Spleen (tissue), 11 donors: ENCODE results near the gene TMC7. TPM values are rescaled to one million over a fixed set of nuclear protein-coding genes. Genes with fewer than 3 reads are reported as not detected.

Experiments used
- DNase-seq: peaks from one replicate; pipeline ENCODE4 v3.0.0-alpha.2; 2020
- H3K27ac ChIP-seq, 8 donors: fragments of 200-600 bp; sonication (generic) in 7 of 8; 1 replicate in 4 of 8; 2 replicates in 4 of 8; pipeline versions ENCODE4 v1.5.0 to v1.8.0; 2016 to 2021; ENCODE audit warnings: inconsistent platforms in 4 of 8, mild to moderate bottlenecking in 4 of 8, moderate library complexity in 1 of 8
- H3K27me3 ChIP-seq, 7 donors: fragments of 200-600 bp; sonication (generic) in 6 of 7; replicated peaks in 1 of 7; 1 replicate in 4 of 7; 2 replicates in 3 of 7; pipeline versions ENCODE4 v1.5.0 to v1.8.0; 2016 to 2021; ENCODE audit warnings: inconsistent platforms in 3 of 7, mild to moderate bottlenecking in 1 of 7
- H3K36me3 ChIP-seq, 6 donors: fragments of 200-600 bp; sonication (generic) in 5 of 6; 1 replicate in 4 of 6; 2 replicates in 2 of 6; pipeline versions ENCODE4 v1.5.0 to v1.8.0; 2016 to 2021; ENCODE audit warnings: inconsistent platforms in 2 of 6
- H3K4me1 ChIP-seq, 6 donors: fragments of 200-600 bp; sonication (generic) in 5 of 6; 1 replicate in 3 of 6; 2 replicates in 3 of 6; pipeline versions ENCODE4 v1.5.0 to v1.8.0; 2016 to 2021; ENCODE audit warnings: inconsistent platforms in 3 of 6
- H3K4me3 ChIP-seq, 8 donors: fragments of 200-600 bp; sonication (generic) in 7 of 8; 1 replicate in 4 of 8; 2 replicates in 4 of 8; pipeline versions ENCODE4 v1.5.0 to v1.8.0; 2016 to 2021; ENCODE audit warnings: inconsistent platforms in 4 of 8, mild to moderate bottlenecking in 4 of 8, moderate library complexity in 2 of 8
- H3K9me3 ChIP-seq, 8 donors: fragments of 200-600 bp; sonication (generic) in 7 of 8; 1 replicate in 4 of 8; 2 replicates in 4 of 8; pipeline versions ENCODE4 v1.5.0 to v1.8.0; 2016 to 2021; ENCODE audit warnings: inconsistent platforms in 4 of 8
- POLR2A ChIP-seq, 3 donors: fragments of 450-650 bp; IDR thresholded peaks; one replicate each; pipeline ENCODE4 v1.5.1; 2017; ENCODE audit warnings: antibody characterized with exemption in 3 of 3, mild to moderate bottlenecking in 1 of 3
- POLR2AphosphoS5 ChIP-seq, 3 donors: sonication (generic); formaldehyde crosslinking; IDR thresholded peaks; one replicate each; pipeline ENCODE4 v1.5.1; 2017; ENCODE audit warnings: antibody characterized with exemption in 3 of 3
- WGBS, 5 donors: extraction: QIAGEN DNeasy Blood & Tissue Kit in 3 of 5; methylation state at CpG; one replicate each; pipeline versions ENCODE4 v1.1.5 to v1.1.7; 2013 to 2018; 5-methylcytosine and 5-hydroxymethylcytosine counted together
- intact Hi-C: fragments of 100-400 bp; cut with DNase I; formaldehyde crosslinking; loops from one replicate; pipeline ENCODE4 v1.15.0; 2023; ENCODE audit warnings: low total_unique reads
- polyA plus RNA-seq, 3 donors: library from polyadenylated mRNA; stranded (reverse); fragments of 200-250 nt; gene quantifications; one replicate each; pipeline ENCODE4 v1.2.1, GENCODE V29; 2013
- total RNA-seq, 7 donors: library from RNA; depleted of rRNA in 3 of 7; stranded (reverse); fragments of >200 nt in 3 of 7; fragmentation: NEBNext Ultra II Directional in 4 of 7; extraction: Animal tissue kit (Norgen Biotek cat#: 25700) in 4 of 7; gene quantifications; one replicate each; pipeline versions ENCODE4 v1.1.0 to v1.2.1, GENCODE V29; 2016 to 2021
- TF ChIP-seq, protein P1 (sequence below), 11 experiments: fragments of 200-600 bp in 7 of 11; fragments of 450-650 bp in 4 of 11; sonication (generic) in 4 of 11; IDR thresholded peaks in 8 of 11; conservative IDR thresholded peaks in 3 of 11; 1 replicate in 7 of 11; 2 replicates in 4 of 11; pipeline versions ENCODE4 v1.4.0 to v1.8.0; 2016 to 2021; ENCODE audit warnings: antibody characterized with exemption in 11 of 11, inconsistent platforms in 4 of 11, mild to moderate bottlenecking in 1 of 11
- donor health status: healthy with polysubstance abuse.
- donor health status: DM: no; HTN: no; CAD: no; lungs with moderate emphysema.
- donor health status: DM: no; HTN: no; CAD: no.
- donor health status: Bipolar disorder and iron deficiency.
- donor health status: healthy.
- donor health status: DM: no; HTN: no; CAD: no.
- donor health status: DM: yes; HTN: yes; CAD: no.

The TMC7 gene
- total and polyA plus RNA-seq, 10 donors: 0.15 to 0.60 (median 0.37) TPM

DNA sequence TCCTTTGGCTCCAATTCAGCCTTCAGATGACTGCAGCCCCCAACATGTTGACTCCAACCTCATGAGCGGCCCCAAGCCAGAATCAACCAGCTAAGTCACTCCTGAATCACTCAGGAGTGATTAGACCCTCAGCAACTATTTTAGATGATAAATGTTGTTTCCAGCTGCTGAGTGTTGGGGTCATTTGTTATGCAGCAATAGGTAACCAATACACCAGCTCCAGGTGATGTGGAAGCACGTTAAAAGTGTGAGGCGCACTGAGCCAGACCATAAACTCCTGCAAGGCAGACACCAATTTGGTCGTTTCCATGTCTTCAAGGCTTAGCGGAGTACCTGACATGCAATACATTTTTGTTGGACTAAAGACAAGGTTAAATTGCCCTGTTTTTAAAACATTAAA lies 101.1 kb downstream of the TMC7 start:
- H3K4me3 ChIP-seq: no peak overlapping the region
- H3K9me3 ChIP-seq: peaks cover 0 to 9% (median 5%) of the 10 kb centered on the region in 8 donors
- 88 to 95% (median 89%) methylated on average over 5 of the region's 5 CpGs for WGBS, 5 donors
- intact Hi-C loops: loop anchor here (5.0 to 10.0 kb wide), 2 partner anchors 90 to 417 kb away; no protein-coding TSS in a partner anchor
- H3K27ac ChIP-seq: no peak overlapping the region
- DNase-seq: no peak
- peaks cover 0 to 24% (median 10%) of the 10 kb centered on the region in 6 donors for H3K36me3 ChIP-seq
- H3K4me1 ChIP-seq: peaks cover 6 to 17% (median 12%) of the 10 kb centered on the region in 6 donors
- TF ChIP-seq, protein P1, sequence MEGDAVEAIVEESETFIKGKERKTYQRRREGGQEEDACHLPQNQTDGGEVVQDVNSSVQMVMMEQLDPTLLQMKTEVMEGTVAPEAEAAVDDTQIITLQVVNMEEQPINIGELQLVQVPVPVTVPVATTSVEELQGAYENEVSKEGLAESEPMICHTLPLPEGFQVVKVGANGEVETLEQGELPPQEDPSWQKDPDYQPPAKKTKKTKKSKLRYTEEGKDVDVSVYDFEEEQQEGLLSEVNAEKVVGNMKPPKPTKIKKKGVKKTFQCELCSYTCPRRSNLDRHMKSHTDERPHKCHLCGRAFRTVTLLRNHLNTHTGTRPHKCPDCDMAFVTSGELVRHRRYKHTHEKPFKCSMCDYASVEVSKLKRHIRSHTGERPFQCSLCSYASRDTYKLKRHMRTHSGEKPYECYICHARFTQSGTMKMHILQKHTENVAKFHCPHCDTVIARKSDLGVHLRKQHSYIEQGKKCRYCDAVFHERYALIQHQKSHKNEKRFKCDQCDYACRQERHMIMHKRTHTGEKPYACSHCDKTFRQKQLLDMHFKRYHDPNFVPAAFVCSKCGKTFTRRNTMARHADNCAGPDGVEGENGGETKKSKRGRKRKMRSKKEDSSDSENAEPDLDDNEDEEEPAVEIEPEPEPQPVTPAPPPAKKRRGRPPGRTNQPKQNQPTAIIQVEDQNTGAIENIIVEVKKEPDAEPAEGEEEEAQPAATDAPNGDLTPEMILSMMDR (IDR thresholded peaks at IDR 0.05 in 8 of 11, conservative IDR thresholded peaks at IDR 0.05 in 3 of 11): no peak
- no peak for TF ChIP-seq POLR2AphosphoS5 (IDR thresholded peaks at IDR 0.05)
- no peak for TF ChIP-seq POLR2A (IDR thresholded peaks at IDR 0.05)
- H3K27me3 ChIP-seq: peaks cover 0 to 21% (median 0%) of the 10 kb centered on the region in 7 donors

DNA sequence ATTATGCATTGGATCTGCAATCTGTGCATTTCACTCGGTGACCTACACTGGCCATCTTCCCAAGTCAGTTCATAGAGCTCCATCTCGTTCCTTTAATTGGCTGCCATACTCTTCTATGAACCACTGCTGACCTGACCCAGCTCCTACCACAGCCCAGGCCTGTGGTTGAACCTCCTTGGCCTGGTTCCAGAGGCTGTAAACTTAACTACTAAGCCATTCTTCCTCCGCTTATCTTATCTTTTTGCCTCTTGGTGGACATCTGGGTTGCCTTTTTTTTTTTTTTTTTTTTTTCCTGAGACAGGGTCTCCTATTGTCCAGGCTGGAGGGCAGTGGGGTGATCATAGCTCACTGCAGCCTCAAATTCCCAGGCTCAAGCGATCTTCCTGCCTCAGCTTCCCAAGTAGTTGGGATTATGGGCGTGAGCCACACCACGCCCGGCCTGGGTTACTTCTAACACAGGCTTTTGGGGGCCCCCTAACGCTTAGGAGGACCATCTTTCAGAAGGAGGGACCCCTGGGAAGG lies 102.0 kb downstream of the TMC7 start:
- no peak for DNase-seq
- H3K4me1 ChIP-seq: peaks cover 6 to 17% (median 12%) of the 10 kb centered on the region in 6 donors
- H3K36me3 ChIP-seq: peaks cover 0 to 17% (median 10%) of the 10 kb centered on the region in 6 donors
- TF ChIP-seq POLR2A (IDR thresholded peaks at IDR 0.05) (no peak), POLR2AphosphoS5 (IDR thresholded peaks at IDR 0.05) (no peak)
- TF ChIP-seq, protein P1 (IDR thresholded peaks at IDR 0.05 in 8 of 11, conservative IDR thresholded peaks at IDR 0.05 in 3 of 11): no peak
- H3K4me3 ChIP-seq: peak overlapping the region in 2 of 8 donors; percentile 30 to 63
- intact Hi-C loops: loop anchor here (2.0 to 10.0 kb wide), 3 partner anchors 89 to 417 kb away; no protein-coding TSS in a partner anchor
- H3K27me3 ChIP-seq: peaks cover 0 to 21% (median 0%) of the 10 kb centered on the region in 7 donors
- peaks cover 0 to 6% (median 4%) of the 10 kb centered on the region in 8 donors for H3K9me3 ChIP-seq
- 29 to 46% (median 38%) methylated on average over 8 of the region's 8 CpGs for WGBS, 5 donors
- H3K27ac ChIP-seq: no peak overlapping the region

DNA sequence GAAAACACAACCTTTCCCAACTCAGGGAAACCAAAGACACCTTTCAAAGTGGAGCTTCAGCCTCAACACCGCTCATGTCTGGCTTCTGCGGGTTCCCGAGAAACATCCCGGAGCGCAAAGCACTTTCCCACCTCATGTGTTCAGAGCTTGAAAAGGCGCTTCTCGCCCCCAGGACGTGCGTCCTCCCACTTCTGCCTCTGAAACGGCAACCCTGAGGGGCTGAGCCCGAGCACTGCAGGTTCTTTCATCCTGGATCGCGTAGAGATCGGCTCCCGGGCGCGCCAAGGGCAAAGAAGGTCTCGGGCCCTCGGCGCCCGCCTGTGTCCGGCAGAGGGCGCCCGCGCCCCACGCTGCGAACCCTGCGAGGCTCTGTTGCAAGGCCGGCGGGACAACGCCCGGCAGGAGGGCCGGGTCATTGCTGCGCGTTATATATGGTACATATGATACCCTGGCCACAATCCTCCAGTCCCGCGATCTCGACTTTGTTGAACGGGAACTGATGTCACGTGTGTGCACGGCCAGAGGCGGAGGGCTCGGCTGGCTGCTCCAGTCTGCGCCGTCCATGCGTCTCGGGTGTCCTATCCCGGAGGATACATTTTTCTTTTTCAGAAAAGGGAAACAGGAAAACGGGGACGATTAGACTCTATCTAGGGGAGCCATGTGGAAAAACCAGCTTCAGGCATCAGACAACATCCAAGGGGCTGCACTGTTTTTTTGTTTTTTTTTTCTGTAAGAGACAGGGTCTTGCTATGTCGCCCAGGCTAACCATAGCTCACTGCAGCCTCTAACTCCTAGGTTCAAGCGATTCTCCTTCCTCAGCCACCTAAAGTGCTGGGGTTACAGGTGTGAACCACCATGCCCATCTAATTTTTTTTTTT lies 102.8 kb downstream of the TMC7 start:
- TF ChIP-seq POLR2AphosphoS5 (IDR thresholded peaks at IDR 0.05) (peak; percentile 59 to 83 (median 61)), POLR2A (IDR thresholded peaks at IDR 0.05) (no peak)
- TF ChIP-seq, protein P1 (IDR thresholded peaks at IDR 0.05 in 8 of 11, conservative IDR thresholded peaks at IDR 0.05 in 3 of 11): peak; percentile 85 to 99 (median 98)
- intact Hi-C loops: loop anchor here (2.0 to 10.0 kb wide), 3 partner anchors 88 to 416 kb away; no protein-coding TSS in a partner anchor
- DNase-seq: peak; percentile 96
- Histone ChIP-seq H3K4me3 (peak overlapping the region; percentile 18 to 63 (median 28)), H3K27ac (peak overlapping the region in 1 of 8 donors; percentile 46), H3K4me1 (peaks cover 6 to 17% (median 12%) of the 10 kb centered on the region in 6 donors), H3K36me3 (peaks cover 0 to 9% (median 3%) of the 10 kb centered on the region in 6 donors), H3K9me3 (peaks cover 0 to 1% (median 0%) of the 10 kb centered on the region in 8 donors), H3K27me3 (peaks cover 0 to 21% (median 0%) of the 10 kb centered on the region in 7 donors)
- WGBS, 5 donors: 6 to 17% (median 8%) methylated on average over 24 to 52 of the region's 52 CpGs
